Measurements from ENCODE around the gene MYRIP. TPM values are rescaled to one million over a fixed set of nuclear protein-coding genes. Genes with fewer than 3 reads are reported as not detected.

Gene MYRIP
- total and polyA plus RNA-seq, 2 of the 4 experiments (the other 2 are of a cell fraction), result not detected

DNA sequence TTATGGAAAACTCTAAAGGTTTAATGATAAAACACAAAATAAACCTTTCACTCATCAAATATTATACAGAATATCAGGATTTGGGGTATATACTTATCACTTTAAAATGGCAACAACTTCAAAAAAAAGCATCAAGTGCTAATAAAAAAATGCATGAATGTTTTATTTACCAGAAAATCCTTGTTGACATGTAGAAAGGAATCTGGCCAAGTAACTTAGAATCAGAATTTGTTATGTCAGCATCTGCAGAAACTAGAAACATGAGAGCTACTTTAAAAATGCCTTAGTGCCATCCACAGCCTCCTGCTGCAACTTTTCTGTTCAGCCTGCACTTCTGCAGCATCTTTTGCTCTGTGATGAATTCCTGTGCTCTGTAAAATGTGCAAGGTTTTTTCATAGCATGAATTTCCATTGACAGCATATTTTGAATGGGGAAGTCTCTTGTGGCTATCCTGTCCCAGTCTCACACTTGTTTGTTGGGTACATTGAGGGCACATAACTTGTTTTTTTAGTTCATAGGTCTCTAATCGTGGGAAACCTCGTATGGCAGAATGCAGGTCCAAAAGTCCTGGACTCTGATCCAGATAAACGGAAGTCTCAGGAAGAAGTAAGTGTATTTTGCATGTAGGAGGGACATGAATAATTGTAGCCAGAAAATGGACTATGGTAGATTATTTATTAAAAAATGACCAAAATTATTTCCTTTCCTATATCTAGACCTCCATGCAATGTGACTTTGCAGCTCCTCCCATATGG is 21.1 kb upstream of the MYRIP start:
- no CpG with 5 or more reads among the region's 3 CpGs for WGBS, 2 experiments (ENCODE audit: extremely low coverage in 2 of 2, insufficient read length in 1 of 2)
- no TSS peak for BruUV-seq (replicated peaks)
- Histone ChIP-seq H3K4ac (ENCODE audit: low read depth, low read length) (no peak overlapping the region), H2BK20ac (ENCODE audit: low read depth, low read length) (no peak overlapping the region), H3K4me2 (ENCODE audit: low read depth, low read length) (no peak overlapping the region), H3K27ac (ENCODE audit: insufficient read depth, low read length) (no peak overlapping the region), H3K9ac (ENCODE audit: low read depth, low read length) (no peak overlapping the region), H3K18ac (ENCODE audit: low read depth, low read length) (no peak overlapping the region), H3K9me1 (ENCODE audit: insufficient read depth, low read length) (no peaks in the 10 kb centered on the region), H2BK5ac (ENCODE audit: low read depth, low read length, poor library complexity, severe bottlenecking) (no peak overlapping the region), H3K79me1 (ENCODE audit: low read depth in 1 of 2, low read length in 2 of 2) (no peaks in the 10 kb centered on the region), H2BK120ac (ENCODE audit: low read depth, low read length) (no peak overlapping the region), H3K4me3 (ENCODE audit: insufficient read depth, low read depth, low read length) (no peak overlapping the region), H3K14ac (replicated peaks; ENCODE audit: low read depth, low read length) (no peak overlapping the region), H2AFZ (replicated peaks; ENCODE audit: low read length, poor library complexity) (no peak overlapping the region), H3K9me3 (ENCODE audit: control insufficient read depth, insufficient read depth, low read length) (peaks cover 5% of the 10 kb centered on the region), H3K27me3 (ENCODE audit: control insufficient read depth, insufficient read depth, low read length) (no peaks in the 10 kb centered on the region), H4K8ac (ENCODE audit: low read depth in 2 of 2, low read length in 2 of 2) (no peak overlapping the region), H3K56ac (ENCODE audit: extremely low read depth, insufficient read depth, low read length) (no peak overlapping the region), H2AK9ac (replicated peaks; ENCODE audit: low read depth, low read length, poor library complexity) (no peak overlapping the region), H2AK5ac (ENCODE audit: low read depth, low read length) (no peak overlapping the region), H3K4me1 (ENCODE audit: control insufficient read depth, insufficient read depth, low read length) (no peaks in the 10 kb centered on the region), H3K23ac (ENCODE audit: low read depth, low read length) (no peak overlapping the region), H4K91ac (ENCODE audit: insufficient read depth, low read depth, low read length) (no peak overlapping the region), H2BK15ac (ENCODE audit: low read depth, low read length) (no peak overlapping the region), H4K5ac (ENCODE audit: low read depth, low read length) (no peak overlapping the region), H3K36me3 (ENCODE audit: control insufficient read depth, insufficient read depth, low read length) (no peaks in the 10 kb centered on the region), H4K20me1 (ENCODE audit: insufficient read depth, low read length) (no peaks in the 10 kb centered on the region)
- in situ Hi-C loops (cut with MboI; ENCODE audit: low sequenced_read_pairs) (no loop called here), intact Hi-C loops (cut with micrococcal nuclease) (no loop called here), dilution Hi-C loops (cut with HindIII; ENCODE audit: low sequenced_read_pairs, unreplicated experiment) (no loop called here)
- ChIA-PET POLR2A (ENCODE audit: unreplicated experiment) (no interaction called here), CTCF (no interaction called here)
- DNase-seq (no peak), ATAC-seq (ENCODE audit: low read depth) (no peak)
- TF ChIP-seq, protein P1, sequence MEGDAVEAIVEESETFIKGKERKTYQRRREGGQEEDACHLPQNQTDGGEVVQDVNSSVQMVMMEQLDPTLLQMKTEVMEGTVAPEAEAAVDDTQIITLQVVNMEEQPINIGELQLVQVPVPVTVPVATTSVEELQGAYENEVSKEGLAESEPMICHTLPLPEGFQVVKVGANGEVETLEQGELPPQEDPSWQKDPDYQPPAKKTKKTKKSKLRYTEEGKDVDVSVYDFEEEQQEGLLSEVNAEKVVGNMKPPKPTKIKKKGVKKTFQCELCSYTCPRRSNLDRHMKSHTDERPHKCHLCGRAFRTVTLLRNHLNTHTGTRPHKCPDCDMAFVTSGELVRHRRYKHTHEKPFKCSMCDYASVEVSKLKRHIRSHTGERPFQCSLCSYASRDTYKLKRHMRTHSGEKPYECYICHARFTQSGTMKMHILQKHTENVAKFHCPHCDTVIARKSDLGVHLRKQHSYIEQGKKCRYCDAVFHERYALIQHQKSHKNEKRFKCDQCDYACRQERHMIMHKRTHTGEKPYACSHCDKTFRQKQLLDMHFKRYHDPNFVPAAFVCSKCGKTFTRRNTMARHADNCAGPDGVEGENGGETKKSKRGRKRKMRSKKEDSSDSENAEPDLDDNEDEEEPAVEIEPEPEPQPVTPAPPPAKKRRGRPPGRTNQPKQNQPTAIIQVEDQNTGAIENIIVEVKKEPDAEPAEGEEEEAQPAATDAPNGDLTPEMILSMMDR (conservative IDR thresholded peaks at IDR 0.05; ENCODE audit: low read depth, low read length), result no peak
- no peak for TF ChIP-seq MAFK (IDR thresholded peaks at IDR 0.05; ENCODE audit: low read depth, low read length)
- TF ChIP-seq RAD21 (IDR thresholded peaks at IDR 0.05; ENCODE audit: low read length), result no peak
- TF ChIP-seq RFX5 (IDR thresholded peaks at IDR 0.05; ENCODE audit: low read depth, low read length), result no peak
- TF ChIP-seq CEBPB (IDR thresholded peaks at IDR 0.05; ENCODE audit: low read depth, low read length), result no peak
- TF ChIP-seq MXI1 (IDR thresholded peaks at IDR 0.05; ENCODE audit: borderline replicate concordance, low read depth, low read length), result no peak
- TF ChIP-seq, protein P2, sequence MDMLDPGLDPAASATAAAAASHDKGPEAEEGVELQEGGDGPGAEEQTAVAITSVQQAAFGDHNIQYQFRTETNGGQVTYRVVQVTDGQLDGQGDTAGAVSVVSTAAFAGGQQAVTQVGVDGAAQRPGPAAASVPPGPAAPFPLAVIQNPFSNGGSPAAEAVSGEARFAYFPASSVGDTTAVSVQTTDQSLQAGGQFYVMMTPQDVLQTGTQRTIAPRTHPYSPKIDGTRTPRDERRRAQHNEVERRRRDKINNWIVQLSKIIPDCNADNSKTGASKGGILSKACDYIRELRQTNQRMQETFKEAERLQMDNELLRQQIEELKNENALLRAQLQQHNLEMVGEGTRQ (IDR thresholded peaks at IDR 0.05; ENCODE audit: low read depth, low read length), result no peak
- TF ChIP-seq CHD1 (IDR thresholded peaks at IDR 0.05; ENCODE audit: low read depth, low read length), result no peak
- TF ChIP-seq BHLHE40 (IDR thresholded peaks at IDR 0.05; ENCODE audit: low read depth, low read length), result no peak
- no peak for TF ChIP-seq POLR2A (IDR thresholded peaks at IDR 0.05; ENCODE audit: low read depth, low read length)
- TF ChIP-seq FOS (IDR thresholded peaks at IDR 0.05; ENCODE audit: low read depth, low read length), result no peak
- no peak for TF ChIP-seq MAZ (IDR thresholded peaks at IDR 0.05; ENCODE audit: borderline replicate concordance, low read depth, low read length)
- no peak for TF ChIP-seq RCOR1 (IDR thresholded peaks at IDR 0.05; ENCODE audit: insufficient replicate concordance, low read length)
- TF ChIP-seq, protein P3, sequence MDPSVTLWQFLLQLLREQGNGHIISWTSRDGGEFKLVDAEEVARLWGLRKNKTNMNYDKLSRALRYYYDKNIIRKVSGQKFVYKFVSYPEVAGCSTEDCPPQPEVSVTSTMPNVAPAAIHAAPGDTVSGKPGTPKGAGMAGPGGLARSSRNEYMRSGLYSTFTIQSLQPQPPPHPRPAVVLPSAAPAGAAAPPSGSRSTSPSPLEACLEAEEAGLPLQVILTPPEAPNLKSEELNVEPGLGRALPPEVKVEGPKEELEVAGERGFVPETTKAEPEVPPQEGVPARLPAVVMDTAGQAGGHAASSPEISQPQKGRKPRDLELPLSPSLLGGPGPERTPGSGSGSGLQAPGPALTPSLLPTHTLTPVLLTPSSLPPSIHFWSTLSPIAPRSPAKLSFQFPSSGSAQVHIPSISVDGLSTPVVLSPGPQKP (IDR thresholded peaks at IDR 0.05; ENCODE audit: borderline replicate concordance, low read depth, low read length), result no peak
- TF ChIP-seq SMC3 (IDR thresholded peaks at IDR 0.05; ENCODE audit: low read depth, low read length), result no peak
- TF ChIP-seq NFE2L2 (IDR thresholded peaks at IDR 0.05; ENCODE audit: low read depth, low read length), result no peak
